HAP-1 (cell line): ENCODE data around the gene FZR1.
A peak's percentile ranks its signal among the peaks of the same experiment; 100 is the strongest.
"Not testable (repeated sequence)": the region's sequence is repeated elsewhere in the genome, so short reads cannot be mapped to it uniquely, and the experiment has no call there.

Experiments
- DNase-seq, 2 experiments: peaks; one replicate each; pipeline ENCODE4 v3.0.0-alpha.2; 2016 to 2020; ENCODE audit warnings: low spot score in 2 of 2
- H3K27me3 ChIP-seq: fragments of 250-450 bp; sonication (Bioruptor Pico); 2 replicates; pipeline ENCODE4 v1.5.1; 2020; ENCODE audit warnings: low read depth, mild to moderate bottlenecking, moderate library complexity
- H3K36me3 ChIP-seq: fragments of 250-450 bp; sonication (Bioruptor Pico); replicated peaks from 2 replicates; pipeline ENCODE4 v1.5.1; 2020; ENCODE audit warnings: mild to moderate bottlenecking
- H3K4me1 ChIP-seq: fragments of 250-450 bp; sonication (Bioruptor Pico); 2 replicates; pipeline ENCODE4 v1.5.1; 2020; ENCODE audit warnings: mild to moderate bottlenecking
- H3K4me3 ChIP-seq: fragments of 250-450 bp; sonication (Bioruptor Pico); 2 replicates; pipeline ENCODE4 v1.5.1; 2020; ENCODE audit warnings: mild to moderate bottlenecking, moderate library complexity
- H3K9me3 ChIP-seq: fragments of 250-450 bp; sonication (Bioruptor Pico); 2 replicates; pipeline ENCODE4 v1.5.1; 2020; ENCODE audit warnings: mild to moderate bottlenecking, moderate library complexity
- in situ Hi-C: fragments of 300-500 bp; cut with MboI; formaldehyde crosslinking; loops from 3 replicates; pipeline ENCODE4 v1.14.3; 2020; ENCODE audit warnings: low sequenced_read_pairs, inconsistent platforms, mixed read lengths

Gene FZR1

DNA sequence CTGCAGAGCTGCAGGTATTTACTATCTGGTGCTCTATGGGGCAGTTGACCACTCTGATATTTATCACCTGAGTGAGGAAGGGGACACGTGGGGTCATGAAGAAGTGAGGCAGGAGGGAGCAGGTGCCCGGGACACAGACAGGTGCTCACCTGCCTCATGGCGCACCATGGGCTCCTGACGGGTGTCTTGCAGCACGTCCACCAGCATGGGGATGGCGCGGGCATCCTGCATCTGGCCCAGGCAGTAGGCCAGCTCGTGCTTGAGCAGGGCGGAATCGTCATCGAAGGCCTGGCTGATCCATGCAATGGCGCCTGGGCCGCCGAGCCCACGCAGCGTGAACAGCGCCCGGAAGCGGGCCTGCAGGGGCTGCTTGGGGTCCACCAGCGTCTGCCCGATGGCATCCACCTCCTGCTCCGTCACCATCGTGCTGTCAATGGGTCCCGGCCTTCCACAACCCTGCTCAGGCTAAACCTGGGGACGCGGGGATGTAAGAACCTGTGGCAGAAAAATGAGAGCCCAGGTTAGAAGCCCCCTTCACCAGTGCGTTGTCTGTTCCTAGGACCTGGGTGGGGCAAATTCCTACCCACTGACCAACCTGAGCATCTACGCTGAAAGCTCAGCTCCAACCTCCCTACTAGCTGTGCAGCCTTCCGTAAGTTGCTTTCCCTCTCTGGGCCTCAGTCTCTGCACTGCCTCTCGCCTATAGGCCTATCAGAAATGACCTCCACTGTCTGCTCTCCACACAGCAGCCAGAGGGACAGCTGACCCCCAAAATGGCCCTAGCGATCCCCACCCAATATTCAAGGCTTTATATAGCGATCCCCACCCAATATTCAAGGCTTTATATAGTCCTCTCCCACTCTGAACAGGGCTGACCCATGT, 9.5 kb upstream of the FZR1 start:
- Histone ChIP-seq H3K27me3 (no peaks in the 10 kb centered on the region), H3K4me3 (no peak overlapping the region), H3K36me3 (peaks cover 23% of the 10 kb centered on the region), H3K9me3 (no peaks in the 10 kb centered on the region), H3K4me1 (peaks cover 10% of the 10 kb centered on the region; the same call in 1 of the 2 replicates)
- no peak for DNase-seq
- in situ Hi-C loops: no loop called here

GRCh38 chr19:3497757-3498520, 8.2 kb upstream of the FZR1 start:
- in situ Hi-C loops: no loop called here
- Histone ChIP-seq H3K36me3 (peaks cover 21% of the 10 kb centered on the region), H3K27me3 (no peaks in the 10 kb centered on the region), H3K4me1 (peaks cover 10% of the 10 kb centered on the region; the same call in 1 of the 2 replicates), H3K9me3 (no peaks in the 10 kb centered on the region), H3K4me3 (no peak overlapping the region)
- DNase-seq: no peak

DNA sequence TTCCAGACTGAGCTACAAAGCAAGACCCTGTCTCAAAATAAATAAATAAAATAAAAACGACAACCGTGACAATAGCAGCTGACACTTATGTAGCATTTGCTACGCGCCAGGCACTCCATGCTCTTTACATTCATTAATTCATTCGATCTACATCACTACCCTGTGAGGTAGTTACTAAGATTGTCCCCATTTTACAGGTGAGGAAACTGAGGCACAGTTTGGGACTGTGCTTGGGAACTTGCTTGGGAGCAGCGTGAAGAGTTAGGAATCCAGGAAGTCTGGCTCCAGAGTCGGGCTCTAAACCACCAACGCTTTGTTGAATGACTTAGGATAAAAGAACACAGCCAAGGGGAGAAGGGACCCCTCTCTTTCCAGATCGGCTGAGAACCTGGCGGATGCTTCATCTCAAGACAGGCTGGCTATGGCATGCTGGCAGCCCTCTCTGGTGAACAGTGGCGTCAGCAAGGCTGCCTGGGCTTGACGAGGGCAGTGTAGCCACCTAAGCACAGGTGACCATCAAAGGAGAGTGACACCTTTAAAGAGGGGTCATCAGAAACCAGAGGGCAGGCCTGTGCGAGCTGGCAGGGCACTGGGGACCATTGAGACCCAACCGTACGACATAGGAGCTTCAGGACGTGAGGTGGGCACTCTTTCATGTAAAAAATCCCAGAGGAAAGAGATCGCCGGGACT, 6.2 kb upstream of the FZR1 start:
- Histone ChIP-seq H3K36me3 (peaks cover 17% of the 10 kb centered on the region), H3K9me3 (no peaks in the 10 kb centered on the region; the same call in 1 of the 2 replicates), H3K4me1 (peaks cover 10% of the 10 kb centered on the region; the same call in 1 of the 2 replicates), H3K4me3 (peak overlapping the region; percentile 95), H3K27me3 (no peaks in the 10 kb centered on the region)
- in situ Hi-C loops: no loop called here
- no peak for DNase-seq

DNA sequence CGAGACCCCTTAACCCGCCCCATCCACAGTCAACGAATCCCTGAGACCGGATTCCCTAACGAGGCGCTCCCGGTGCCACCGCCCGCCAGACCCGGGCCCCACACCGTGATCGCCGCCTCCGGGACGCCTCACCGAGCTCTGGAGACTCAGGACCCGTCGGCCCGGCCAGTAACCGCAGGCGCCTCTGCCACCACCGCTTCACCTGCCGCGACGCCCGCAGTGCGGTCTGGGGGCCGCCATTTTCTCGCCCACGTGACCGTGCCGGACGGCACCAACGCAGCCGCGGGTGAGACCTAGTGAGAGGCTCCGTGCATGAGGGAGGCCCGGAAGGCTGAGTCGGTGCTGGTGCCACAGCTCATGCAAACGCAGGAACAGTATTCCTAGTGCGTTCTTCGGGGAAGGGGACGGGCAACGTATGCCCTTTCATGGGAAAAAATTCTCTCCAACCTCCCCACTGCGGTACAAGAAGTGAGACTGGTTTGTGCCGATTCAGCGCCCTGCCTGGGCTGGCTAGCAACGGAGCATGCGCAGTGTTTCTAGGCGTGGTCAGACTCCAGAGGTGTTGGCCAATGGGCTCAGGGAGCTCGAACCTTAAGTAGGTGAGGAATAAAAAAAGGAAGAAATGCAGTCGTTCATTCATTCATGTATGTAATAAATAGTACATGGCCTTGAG, 5.5 kb upstream of the FZR1 start, which contains the start of gene DOHH:
TSS of gene DOHH (minus strand) at position 246 of the 673 bp plus-strand sequence. CDS start 3,860 bp downstream, outside the sequence.
- Histone ChIP-seq H3K27me3 (no peaks in the 10 kb centered on the region), H3K4me1 (peaks cover 10% of the 10 kb centered on the region), H3K4me3 (peak within 1 kb of the TSS; percentile 95), H3K36me3 (peaks cover 11% of the 10 kb centered on the region), H3K9me3 (no peaks in the 10 kb centered on the region; the same call in 1 of the 2 replicates)
- in situ Hi-C loops: no loop called here
- peak; percentile 94 to 97 for DNase-seq

GRCh38 chr19:3501780-3502179, 4.3 kb upstream of the FZR1 start:
- no peaks in the 10 kb centered on the region; the same call in 1 of the 2 replicates for H3K9me3 ChIP-seq
- no peak overlapping the region for H3K4me3 ChIP-seq
- in situ Hi-C loops: no loop called here
- DNase-seq: no peak
- H3K27me3 ChIP-seq: no peaks in the 10 kb centered on the region
- H3K4me1 ChIP-seq: peaks cover 10% of the 10 kb centered on the region
- peaks cover 2% of the 10 kb centered on the region; the same call in 1 of the 2 replicates for H3K36me3 ChIP-seq

GRCh38 chr19:3503036-3503572, 3.0 kb upstream of the FZR1 start:
- Histone ChIP-seq H3K4me3 (no peak overlapping the region), H3K9me3 (no peaks in the 10 kb centered on the region; the same call in 1 of the 2 replicates), H3K4me1 (peaks cover 10% of the 10 kb centered on the region), H3K27me3 (no peaks in the 10 kb centered on the region), H3K36me3 (no peaks in the 10 kb centered on the region; the same call in 1 of the 2 replicates)
- DNase-seq: no peak
- in situ Hi-C loops: no loop called here

GRCh38 chr19:3504735-3505134, 1.4 kb upstream of the FZR1 start:
- no peaks in the 10 kb centered on the region for H3K27me3 ChIP-seq
- peaks cover 16% of the 10 kb centered on the region for H3K36me3 ChIP-seq
- no peak for DNase-seq
- no peaks in the 10 kb centered on the region; the same call in 1 of the 2 replicates for H3K9me3 ChIP-seq
- peaks cover 3% of the 10 kb centered on the region for H3K4me1 ChIP-seq
- no peak overlapping the region for H3K4me3 ChIP-seq
- in situ Hi-C loops: no loop called here

DNA sequence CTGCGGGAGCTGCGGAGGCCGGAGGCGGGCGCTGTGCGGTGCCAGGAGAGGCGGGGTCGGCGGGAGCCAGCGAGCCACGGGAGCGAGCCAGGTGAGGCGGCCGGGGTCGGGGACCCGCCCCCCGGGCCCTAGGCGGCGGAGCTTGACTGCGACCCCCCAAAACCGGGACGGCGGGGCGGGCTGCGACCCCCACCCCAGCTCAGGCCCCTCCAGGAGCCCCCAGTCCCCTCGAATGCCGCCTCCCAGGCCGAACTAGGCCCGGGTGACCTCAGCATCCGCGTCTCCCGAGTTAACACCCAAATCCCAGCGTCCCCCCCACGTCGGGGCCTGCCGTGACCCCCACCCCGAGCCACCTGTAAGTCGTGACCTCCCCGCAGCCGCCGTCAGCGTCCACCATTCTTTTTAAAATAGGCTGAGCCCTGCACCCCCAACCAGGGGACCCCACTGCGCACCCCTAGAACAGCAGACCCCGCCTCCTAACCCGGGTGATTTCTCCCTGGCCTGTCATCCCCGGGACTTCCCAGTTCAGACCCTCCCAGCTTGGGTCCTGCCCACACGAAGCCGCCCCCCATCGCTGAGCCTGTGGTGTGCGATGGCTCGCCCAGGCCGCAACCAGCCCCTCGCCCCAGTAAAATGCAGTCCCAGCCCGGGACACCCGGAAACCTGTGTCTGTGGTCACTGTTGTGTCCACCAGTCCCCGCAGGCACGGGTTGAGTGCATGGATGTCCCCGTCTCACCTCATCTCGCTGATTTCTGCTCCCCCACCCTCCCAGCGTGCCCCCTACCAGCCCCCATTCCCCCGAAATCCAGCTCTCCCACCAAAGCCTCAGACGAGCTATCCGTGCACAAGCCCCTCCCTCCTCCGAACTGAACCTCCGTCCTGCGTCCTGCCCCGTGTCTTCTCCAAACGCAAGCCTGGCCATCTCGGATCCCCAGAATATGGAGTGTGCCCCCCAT, 551 bp downstream of the FZR1 start:
- in situ Hi-C loops: no loop called here
- no peaks in the 10 kb centered on the region; the same call in 1 of the 2 replicates for H3K4me1 ChIP-seq
- H3K4me3 ChIP-seq: peak overlapping the region; percentile 81
- peaks cover 32% of the 10 kb centered on the region for H3K36me3 ChIP-seq
- H3K9me3 ChIP-seq: no peaks in the 10 kb centered on the region; the same call in 1 of the 2 replicates
- peak; percentile 11 to 50 for DNase-seq
- no peaks in the 10 kb centered on the region for H3K27me3 ChIP-seq

GRCh38 chr19:3507371-3508120, 1.4 kb downstream of the FZR1 start:
- no peaks in the 10 kb centered on the region; the same call in 1 of the 2 replicates for H3K4me1 ChIP-seq
- peaks cover 41% of the 10 kb centered on the region for H3K36me3 ChIP-seq
- no peak for DNase-seq
- H3K27me3 ChIP-seq: no peaks in the 10 kb centered on the region
- in situ Hi-C loops: no loop called here
- H3K4me3 ChIP-seq: peak overlapping the region; percentile 81
- no peaks in the 10 kb centered on the region; the same call in 1 of the 2 replicates for H3K9me3 ChIP-seq

- peaks cover 44% of the 10 kb centered on the region for H3K36me3 ChIP-seq
Measured at GRCh38 chr19:3508121-3508661, 2.1 kb downstream of the FZR1 start.

More at GRCh38 chr19:3508121-3508661, 2.1 kb downstream of the FZR1 start:
- H3K4me1 ChIP-seq, DNase-seq, H3K4me3 ChIP-seq, in situ Hi-C loops, H3K9me3 ChIP-seq, H3K27me3 ChIP-seq: not testable (repeated sequence)
